Activated CD8-positive, alpha-beta memory T cell treated with anti-CD3 and anti-CD28 coated beads, Interleukin-2, amount 50 U/mL, for 4 hours (primary cell): ENCODE measurements around the gene F10.
"Not testable (repeated sequence)": the region's sequence is repeated elsewhere in the genome, so short reads cannot be mapped to it uniquely, and the experiment has no call there.

Experiments used
- DNase-seq: peaks from one replicate; pipeline ENCODE4 v3.0.0-alpha.2; 2020

The F10 gene

GRCh38 chr13:113086991-113087922 is 35.3 kb upstream of the F10 start:
- no peak for DNase-seq

DNA sequence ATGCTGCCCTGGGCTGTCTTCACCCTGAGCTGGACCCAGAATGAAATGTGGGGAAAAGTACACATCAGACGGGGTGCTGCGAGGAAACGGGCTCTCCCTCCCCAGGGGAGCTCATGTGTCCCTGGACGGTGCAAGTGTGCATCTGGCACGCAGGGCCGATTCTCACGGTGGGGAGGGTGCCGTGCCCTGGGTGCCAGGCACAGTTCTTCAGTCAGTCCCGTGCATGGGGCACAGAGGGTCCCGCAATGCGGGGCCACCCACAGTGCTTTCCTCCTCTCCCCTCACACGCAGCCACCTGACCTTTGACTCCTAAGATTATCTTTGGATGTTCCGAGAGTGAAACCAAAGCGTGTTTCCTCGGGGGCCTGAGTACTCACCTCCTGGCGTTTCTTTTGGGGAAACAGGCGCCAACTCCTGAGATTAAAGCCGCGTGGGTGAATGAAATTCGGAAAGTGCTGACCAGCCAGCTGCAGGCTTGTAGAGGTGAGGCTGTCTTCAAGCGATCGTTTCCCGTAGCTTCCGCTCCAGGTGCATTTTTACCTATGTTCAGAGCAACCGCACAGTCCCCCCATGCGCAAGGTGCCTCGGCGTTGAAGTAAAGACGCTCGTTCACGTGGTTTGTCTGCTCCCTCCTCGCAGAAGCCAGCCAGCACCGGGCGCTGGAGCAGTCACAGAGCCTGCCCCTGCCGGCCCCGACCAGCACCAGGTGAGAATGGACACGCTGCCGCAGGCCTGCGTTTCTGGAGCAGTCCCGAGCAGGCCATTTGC is 34.5 kb upstream of the F10 start:
- no peak for DNase-seq

DNA sequence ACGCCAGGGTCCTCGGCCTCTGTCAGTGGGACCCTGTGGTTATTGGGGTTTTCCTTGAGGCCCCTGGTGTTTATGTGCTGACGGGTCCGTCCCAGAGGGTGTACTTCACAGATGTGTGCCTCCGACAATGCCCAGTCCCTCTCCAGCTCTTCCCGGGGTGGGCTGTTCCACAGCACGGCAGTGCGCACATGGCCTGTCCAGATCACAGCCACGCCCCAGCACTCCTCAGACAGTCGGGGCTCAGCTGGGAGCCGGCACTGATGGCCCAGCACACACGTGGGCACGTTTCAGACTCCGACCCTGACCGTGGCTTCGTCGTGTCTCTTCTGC is 33.9 kb upstream of the F10 start:
- no peak for DNase-seq

DNA sequence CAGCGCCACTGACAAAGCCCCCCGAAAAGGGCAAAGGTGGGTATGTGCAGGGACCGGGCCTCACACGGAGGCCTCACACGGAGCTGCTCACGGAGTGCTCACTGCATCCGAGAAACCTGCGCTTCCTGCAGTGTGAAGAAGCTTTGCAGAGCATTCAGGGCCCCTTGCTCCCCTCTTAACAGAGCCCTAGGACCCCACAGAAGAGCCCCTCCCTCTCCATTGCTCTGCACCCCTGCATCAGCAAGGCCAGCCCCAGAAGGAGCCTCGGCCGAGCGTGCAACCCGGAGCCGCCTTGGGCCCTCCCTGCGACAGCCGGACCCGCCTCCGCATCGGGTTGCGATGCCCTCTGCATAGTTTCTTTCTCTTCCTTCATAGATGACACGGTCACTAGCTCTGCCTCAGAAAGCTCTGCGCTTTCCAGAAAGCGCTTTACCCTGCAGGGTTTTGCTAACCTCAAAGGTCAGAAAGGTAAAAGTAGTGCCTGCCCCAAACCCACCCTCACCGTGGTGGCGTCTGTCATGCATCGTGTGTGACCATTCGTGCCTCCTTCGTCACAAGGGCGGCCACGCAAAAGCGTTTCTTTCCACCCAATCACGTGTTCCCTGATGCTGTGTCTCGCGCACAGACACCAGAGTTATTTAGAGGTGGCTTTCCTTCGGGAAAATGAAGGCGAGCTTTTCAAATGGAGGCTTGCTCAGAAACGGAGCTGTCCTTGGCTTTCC is 32.7 kb upstream of the F10 start:
- no peak for DNase-seq

- no peak for DNase-seq
These were observed 32.2 kb upstream of the F10 start for GRCh38 chr13:113090415-113090770.

DNA sequence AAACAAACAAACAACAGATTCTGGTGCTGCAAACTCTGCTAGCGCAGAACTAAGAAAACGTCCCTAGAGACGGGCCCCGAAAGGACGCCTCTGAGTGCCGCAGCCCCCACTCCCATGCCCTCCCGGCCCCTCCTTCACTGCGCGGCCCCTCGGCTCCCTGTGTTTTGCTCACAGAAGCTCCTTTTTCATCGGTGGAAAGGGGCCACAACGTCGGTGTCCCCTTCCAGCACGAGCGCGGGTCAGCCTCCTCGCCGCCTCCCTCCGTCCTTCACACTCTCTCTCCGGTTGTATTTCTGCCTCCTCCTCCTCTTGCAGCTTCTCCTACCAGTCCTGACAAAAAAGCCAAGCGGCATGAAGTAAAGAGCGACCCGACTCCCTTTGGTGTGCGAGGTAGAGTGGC is 31.8 kb upstream of the F10 start:
- no peak for DNase-seq

DNA sequence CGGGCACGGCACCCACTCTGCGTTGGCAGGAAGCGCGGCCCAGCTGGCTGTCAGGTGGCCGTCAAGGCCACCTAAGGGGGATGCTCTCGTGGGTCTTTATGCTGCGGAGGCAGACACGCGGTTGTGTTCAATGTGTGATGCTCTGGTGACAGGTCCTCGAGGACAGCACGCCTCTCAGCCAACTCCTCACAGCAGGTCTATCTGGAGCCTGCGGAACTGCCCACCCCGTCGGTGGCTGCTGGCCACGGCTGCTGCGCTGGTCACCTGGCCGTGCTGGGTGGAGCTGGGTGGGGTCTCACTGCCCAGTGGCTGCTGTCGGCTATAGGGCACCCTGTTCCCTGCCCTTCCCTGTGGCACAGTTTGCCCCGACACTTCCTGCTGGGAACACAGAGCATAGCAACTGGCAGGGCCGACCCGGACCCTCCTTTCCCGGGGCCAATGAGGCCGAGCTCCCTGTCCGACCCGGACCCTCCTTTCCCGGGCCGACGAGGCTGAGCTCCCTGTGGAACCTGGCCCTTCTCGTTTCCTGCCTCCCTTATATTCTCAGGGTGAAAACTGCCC is 31.3 kb upstream of the F10 start:
- no peak for DNase-seq

GRCh38 chr13:113091891-113092775 is 30.5 kb upstream of the F10 start:
- no peak for DNase-seq

DNA sequence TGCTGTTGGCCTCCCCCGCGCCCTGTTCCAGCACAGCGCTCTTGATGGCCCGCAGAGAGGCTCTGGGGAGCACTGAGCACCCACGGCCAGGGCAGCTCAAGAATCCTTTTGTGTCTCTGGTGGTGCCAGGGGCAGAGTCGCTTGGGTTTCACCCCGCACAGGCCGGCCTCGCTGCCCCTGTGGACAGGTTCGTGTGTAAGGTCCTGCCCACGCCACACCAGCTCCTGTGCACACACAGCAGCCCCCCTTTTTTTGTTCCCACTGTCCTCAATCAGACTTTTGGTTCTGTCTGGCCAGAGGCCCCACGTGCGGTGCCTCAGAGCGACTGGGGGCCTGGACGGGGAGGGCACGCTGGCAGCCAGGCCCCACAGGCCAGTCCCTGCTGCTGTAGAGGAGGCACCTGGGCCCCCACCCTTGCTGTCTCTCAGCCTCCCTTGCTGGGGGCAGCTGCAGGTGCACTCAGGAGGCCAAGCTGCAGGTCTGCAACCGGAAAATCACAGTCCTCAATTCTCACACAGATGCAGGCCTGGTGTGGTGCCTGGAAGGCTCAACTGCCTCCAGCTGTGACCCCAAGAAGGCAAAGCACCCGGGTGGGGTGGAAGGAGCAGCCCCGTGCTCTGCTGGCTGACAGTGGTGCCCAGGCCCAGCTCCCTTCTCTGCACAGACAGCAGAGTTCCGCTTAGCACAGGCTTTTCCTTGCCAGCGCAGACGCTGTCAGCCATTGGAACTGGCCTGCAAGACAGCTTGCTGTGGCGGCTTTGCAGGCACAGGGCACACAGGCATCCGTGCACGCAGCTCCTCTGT is 29.6 kb upstream of the F10 start:
- no peak for DNase-seq

- DNase-seq: no peak
These were observed 28.8 kb upstream of the F10 start for GRCh38 chr13:113093580-113094409.

DNA sequence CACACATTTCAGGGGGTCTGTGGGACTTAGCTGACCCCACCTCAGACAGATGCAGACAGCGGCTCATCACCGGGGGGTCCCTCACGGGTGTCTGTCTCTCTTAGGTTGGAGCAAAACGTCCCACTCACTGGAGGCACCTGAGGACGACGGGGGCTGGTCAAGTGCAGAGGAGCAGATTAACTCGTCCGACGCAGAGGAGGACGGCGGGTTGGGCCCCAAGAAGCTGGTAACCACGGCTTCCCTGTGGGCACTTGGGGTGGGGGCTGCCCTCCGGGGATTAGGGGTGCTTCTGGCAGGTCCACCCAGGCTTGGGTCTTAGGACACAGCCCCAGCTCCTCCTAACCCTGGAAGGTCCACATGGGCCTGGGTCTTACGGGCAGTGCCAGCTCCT is 28.2 kb upstream of the F10 start:
- DNase-seq: no peak

DNA sequence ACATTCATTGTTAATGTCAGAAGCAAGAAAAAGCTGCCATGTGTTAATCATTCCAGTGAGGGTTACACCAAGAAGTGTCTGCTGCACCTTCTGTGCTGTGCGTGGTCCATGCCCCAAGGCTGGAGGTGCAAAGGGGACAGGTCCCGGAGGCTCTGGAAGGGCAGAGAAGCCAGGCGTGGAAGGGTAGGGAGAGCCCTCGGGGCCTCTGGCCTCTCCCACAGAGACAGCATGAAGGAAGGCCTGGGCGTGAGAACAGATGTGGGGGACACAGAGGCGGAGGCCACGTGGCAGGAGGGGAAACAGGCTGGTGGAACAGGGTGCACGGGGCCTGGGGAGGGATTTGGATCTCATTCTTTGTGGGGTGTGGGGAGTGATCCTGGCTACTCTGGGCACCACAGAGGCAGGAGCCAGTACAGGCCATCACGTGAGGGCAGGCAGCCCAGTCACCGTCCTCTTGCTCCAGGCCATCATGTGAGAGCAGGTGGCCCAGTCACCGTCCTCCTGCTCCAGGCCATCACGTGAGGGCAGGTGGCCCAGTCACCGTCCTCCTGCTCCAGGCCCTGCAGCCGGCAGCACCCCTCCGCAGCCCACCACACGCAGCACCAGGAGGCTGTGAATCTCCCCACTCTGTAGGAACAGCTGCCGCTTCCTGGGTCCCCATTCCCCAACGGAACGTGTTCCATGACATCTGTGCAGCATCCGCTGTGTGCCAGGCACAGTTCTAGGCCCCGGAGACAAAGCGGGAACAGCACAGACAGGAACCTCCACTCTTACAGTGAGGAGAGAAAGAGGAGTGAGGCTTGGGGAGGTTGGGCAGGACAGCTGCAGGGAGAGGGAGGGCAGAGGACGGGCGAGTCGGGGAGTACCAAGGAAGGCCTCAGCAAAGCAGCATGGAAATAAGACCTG is 27.2 kb upstream of the F10 start:
- DNase-seq: no peak

- no peak for DNase-seq
These were observed 26.4 kb upstream of the F10 start for GRCh38 chr13:113096052-113096744.

GRCh38 chr13:113096745-113097305 is 25.8 kb upstream of the F10 start:
- DNase-seq: no peak

DNA sequence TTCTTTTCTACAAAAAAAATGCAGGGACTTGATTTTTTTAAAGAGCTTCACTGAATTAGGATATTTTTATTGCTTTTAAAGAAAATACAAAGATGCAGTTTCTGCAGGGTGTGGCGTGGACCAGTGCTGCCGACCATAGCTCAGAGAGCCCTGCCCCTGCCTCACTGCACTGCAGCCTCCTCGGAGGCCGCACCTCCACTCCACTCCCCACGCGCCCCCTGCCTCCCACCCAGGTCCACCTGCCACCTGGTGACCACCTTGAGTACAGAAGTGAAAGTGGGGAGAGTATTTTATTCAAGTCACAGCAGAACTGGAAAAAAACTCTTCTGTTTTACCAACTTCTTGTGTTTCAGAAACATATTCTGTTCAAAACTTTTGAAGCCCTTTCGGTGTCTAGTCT is 24.9 kb upstream of the F10 start:
- no peak for DNase-seq

- no peak for DNase-seq
These were observed 24.4 kb upstream of the F10 start for GRCh38 chr13:113098162-113098732.

GRCh38 chr13:113099142-113099541 is 23.5 kb upstream of the F10 start:
- DNase-seq: no peak

- DNase-seq: not testable (repeated sequence)
These were observed 20.3 kb upstream of the F10 start for GRCh38 chr13:113102302-113102701.
